Measurements from ENCODE around the gene NUDT3.

The NUDT3 gene

DNA sequence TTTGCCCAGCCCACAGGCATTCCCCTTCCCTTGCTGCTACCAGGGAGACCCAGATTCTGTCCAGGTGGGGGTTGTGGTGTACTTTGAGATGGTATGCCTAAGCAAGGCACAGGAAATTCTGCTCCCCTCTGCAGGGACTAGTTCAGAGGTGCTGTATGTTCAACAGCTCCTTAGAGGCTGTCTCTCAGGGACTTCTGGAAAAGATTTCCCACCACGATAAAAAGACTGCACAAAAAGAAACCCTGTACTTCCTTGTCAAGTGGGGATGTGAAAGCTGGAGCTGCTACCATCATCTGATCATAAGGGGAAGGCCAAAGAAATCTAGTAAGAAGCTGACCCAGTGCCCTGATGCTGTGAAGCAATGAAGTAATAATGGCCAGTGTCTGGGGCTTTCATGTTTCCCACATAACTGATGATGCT, 92.1 kb downstream of the NUDT3 start:
- ATAC-seq = no peak
- no peak for TF ChIP-seq TCF4 (CRISPR knock-in tag; IDR thresholded peaks at IDR 0.05; ENCODE audit: borderline replicate concordance)
- no peak for TF ChIP-seq OSR1 (CRISPR knock-in tag; IDR thresholded peaks at IDR 0.05)
- TF ChIP-seq ISL1 (CRISPR knock-in tag; IDR thresholded peaks at IDR 0.05) = no peak
- TF ChIP-seq BACH2 (CRISPR knock-in tag; IDR thresholded peaks at IDR 0.05; ENCODE audit: borderline replicate concordance) = no peak
- no peak for TF ChIP-seq CSDC2 (CRISPR knock-in tag; IDR thresholded peaks at IDR 0.05)
- TF ChIP-seq RARB (CRISPR knock-in tag; IDR thresholded peaks at IDR 0.05) = no peak
- no peak for TF ChIP-seq SNAI2 (CRISPR knock-in tag; IDR thresholded peaks at IDR 0.05)
- TF ChIP-seq PPARA (CRISPR knock-in tag; IDR thresholded peaks at IDR 0.05; ENCODE audit: borderline replicate concordance) = no peak
- TF ChIP-seq ARNTL (CRISPR knock-in tag; IDR thresholded peaks at IDR 0.05; ENCODE audit: borderline replicate concordance, low read depth) = no peak
- no peak for TF ChIP-seq GLIS3 (CRISPR knock-in tag; IDR thresholded peaks at IDR 0.05)
- no peak for TF ChIP-seq ZNF8 (CRISPR knock-in tag; IDR thresholded peaks at IDR 0.05)
- no peak for TF ChIP-seq ZFP30 (CRISPR knock-in tag; IDR thresholded peaks at IDR 0.05)
- TF ChIP-seq, protein P1, sequence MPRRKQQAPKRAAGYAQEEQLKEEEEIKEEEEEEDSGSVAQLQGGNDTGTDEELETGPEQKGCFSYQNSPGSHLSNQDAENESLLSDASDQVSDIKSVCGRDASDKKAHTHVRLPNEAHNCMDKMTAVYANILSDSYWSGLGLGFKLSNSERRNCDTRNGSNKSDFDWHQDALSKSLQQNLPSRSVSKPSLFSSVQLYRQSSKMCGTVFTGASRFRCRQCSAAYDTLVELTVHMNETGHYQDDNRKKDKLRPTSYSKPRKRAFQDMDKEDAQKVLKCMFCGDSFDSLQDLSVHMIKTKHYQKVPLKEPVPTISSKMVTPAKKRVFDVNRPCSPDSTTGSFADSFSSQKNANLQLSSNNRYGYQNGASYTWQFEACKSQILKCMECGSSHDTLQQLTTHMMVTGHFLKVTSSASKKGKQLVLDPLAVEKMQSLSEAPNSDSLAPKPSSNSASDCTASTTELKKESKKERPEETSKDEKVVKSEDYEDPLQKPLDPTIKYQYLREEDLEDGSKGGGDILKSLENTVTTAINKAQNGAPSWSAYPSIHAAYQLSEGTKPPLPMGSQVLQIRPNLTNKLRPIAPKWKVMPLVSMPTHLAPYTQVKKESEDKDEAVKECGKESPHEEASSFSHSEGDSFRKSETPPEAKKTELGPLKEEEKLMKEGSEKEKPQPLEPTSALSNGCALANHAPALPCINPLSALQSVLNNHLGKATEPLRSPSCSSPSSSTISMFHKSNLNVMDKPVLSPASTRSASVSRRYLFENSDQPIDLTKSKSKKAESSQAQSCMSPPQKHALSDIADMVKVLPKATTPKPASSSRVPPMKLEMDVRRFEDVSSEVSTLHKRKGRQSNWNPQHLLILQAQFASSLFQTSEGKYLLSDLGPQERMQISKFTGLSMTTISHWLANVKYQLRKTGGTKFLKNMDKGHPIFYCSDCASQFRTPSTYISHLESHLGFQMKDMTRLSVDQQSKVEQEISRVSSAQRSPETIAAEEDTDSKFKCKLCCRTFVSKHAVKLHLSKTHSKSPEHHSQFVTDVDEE (CRISPR knock-in tag; IDR thresholded peaks at IDR 0.05) = no peak
- TF ChIP-seq ESRRG (CRISPR knock-in tag; IDR thresholded peaks at IDR 0.05) = no peak

DNA sequence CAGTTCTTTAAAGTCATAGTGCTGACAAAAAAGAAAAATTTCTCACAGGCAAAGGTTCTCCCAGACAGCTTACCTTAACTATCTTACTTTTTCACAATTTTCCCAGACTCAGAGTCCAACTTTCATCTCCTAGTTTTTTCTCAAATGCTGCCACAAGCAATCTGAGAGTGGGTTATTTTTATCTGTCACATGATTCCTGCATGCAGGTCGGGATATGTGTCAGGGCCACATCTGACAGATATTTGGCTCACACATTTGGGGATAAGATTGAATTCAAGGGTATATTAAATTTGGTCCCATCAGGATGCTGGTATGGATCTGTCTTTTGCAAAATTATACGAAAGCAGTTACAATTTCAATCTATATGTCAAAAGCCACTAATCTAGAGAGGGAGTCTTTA, 93.5 kb downstream of the NUDT3 start:
- no peak for TF ChIP-seq PPARA (CRISPR knock-in tag; IDR thresholded peaks at IDR 0.05; ENCODE audit: borderline replicate concordance)
- TF ChIP-seq, protein P2, sequence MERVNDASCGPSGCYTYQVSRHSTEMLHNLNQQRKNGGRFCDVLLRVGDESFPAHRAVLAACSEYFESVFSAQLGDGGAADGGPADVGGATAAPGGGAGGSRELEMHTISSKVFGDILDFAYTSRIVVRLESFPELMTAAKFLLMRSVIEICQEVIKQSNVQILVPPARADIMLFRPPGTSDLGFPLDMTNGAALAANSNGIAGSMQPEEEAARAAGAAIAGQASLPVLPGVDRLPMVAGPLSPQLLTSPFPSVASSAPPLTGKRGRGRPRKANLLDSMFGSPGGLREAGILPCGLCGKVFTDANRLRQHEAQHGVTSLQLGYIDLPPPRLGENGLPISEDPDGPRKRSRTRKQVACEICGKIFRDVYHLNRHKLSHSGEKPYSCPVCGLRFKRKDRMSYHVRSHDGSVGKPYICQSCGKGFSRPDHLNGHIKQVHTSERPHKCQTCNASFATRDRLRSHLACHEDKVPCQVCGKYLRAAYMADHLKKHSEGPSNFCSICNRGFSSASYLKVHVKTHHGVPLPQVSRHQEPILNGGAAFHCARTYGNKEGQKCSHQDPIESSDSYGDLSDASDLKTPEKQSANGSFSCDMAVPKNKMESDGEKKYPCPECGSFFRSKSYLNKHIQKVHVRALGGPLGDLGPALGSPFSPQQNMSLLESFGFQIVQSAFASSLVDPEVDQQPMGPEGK (CRISPR knock-in tag; IDR thresholded peaks at IDR 0.05; ENCODE audit: borderline replicate concordance) = no peak
- TF ChIP-seq, protein P3, sequence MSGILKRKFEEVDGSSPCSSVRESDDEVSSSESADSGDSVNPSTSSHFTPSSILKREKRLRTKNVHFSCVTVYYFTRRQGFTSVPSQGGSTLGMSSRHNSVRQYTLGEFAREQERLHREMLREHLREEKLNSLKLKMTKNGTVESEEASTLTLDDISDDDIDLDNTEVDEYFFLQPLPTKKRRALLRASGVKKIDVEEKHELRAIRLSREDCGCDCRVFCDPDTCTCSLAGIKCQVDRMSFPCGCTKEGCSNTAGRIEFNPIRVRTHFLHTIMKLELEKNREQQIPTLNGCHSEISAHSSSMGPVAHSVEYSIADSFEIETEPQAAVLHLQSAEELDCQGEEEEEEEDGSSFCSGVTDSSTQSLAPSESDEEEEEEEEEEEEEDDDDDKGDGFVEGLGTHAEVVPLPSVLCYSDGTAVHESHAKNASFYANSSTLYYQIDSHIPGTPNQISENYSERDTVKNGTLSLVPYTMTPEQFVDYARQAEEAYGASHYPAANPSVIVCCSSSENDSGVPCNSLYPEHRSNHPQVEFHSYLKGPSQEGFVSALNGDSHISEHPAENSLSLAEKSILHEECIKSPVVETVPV (CRISPR knock-in tag; IDR thresholded peaks at IDR 0.05) = no peak
- TF ChIP-seq, protein P4, sequence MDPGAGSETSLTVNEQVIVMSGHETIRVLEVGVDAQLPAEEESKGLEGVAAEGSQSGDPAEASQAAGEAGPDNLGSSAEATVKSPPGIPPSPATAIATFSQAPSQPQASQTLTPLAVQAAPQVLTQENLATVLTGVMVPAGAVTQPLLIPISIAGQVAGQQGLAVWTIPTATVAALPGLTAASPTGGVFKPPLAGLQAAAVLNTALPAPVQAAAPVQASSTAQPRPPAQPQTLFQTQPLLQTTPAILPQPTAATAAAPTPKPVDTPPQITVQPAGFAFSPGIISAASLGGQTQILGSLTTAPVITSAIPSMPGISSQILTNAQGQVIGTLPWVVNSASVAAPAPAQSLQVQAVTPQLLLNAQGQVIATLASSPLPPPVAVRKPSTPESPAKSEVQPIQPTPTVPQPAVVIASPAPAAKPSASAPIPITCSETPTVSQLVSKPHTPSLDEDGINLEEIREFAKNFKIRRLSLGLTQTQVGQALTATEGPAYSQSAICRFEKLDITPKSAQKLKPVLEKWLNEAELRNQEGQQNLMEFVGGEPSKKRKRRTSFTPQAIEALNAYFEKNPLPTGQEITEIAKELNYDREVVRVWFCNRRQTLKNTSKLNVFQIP (CRISPR knock-in tag; IDR thresholded peaks at IDR 0.05; ENCODE audit: borderline replicate concordance, low read depth) = no peak
- TF ChIP-seq ZFP3 (CRISPR knock-in tag; IDR thresholded peaks at IDR 0.05) = no peak
- no peak for TF ChIP-seq ARNTL (CRISPR knock-in tag; IDR thresholded peaks at IDR 0.05; ENCODE audit: borderline replicate concordance, low read depth)
- no peak for TF ChIP-seq ESRRG (CRISPR knock-in tag; IDR thresholded peaks at IDR 0.05)
- TF ChIP-seq, protein P1 (CRISPR knock-in tag; IDR thresholded peaks at IDR 0.05) = no peak
- no peak for TF ChIP-seq CSDC2 (CRISPR knock-in tag; IDR thresholded peaks at IDR 0.05)
- TF ChIP-seq ISL1 (CRISPR knock-in tag; IDR thresholded peaks at IDR 0.05) = no peak
- TF ChIP-seq, protein P5, sequence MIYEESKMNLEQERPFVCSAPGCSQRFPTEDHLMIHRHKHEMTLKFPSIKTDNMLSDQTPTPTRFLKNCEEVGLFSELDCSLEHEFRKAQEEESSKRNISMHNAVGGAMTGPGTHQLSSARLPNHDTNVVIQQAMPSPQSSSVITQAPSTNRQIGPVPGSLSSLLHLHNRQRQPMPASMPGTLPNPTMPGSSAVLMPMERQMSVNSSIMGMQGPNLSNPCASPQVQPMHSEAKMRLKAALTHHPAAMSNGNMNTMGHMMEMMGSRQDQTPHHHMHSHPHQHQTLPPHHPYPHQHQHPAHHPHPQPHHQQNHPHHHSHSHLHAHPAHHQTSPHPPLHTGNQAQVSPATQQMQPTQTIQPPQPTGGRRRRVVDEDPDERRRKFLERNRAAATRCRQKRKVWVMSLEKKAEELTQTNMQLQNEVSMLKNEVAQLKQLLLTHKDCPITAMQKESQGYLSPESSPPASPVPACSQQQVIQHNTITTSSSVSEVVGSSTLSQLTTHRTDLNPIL (CRISPR knock-in tag; IDR thresholded peaks at IDR 0.05; ENCODE audit: low read depth) = no peak
- no peak for TF ChIP-seq TCF4 (CRISPR knock-in tag; IDR thresholded peaks at IDR 0.05; ENCODE audit: borderline replicate concordance)
- TF ChIP-seq ZNF70 (CRISPR knock-in tag; IDR thresholded peaks at IDR 0.05) = no peak
- no peak for TF ChIP-seq ZNF8 (CRISPR knock-in tag; IDR thresholded peaks at IDR 0.05)
- TF ChIP-seq ZNF565 (CRISPR knock-in tag; conservative IDR thresholded peaks at IDR 0.05; ENCODE audit: low read depth) = no peak
- TF ChIP-seq ZFP30 (CRISPR knock-in tag; IDR thresholded peaks at IDR 0.05) = no peak
- no peak for TF ChIP-seq GLIS3 (CRISPR knock-in tag; IDR thresholded peaks at IDR 0.05)
- no peak for TF ChIP-seq OSR1 (CRISPR knock-in tag; IDR thresholded peaks at IDR 0.05)
- TF ChIP-seq SNAI2 (CRISPR knock-in tag; IDR thresholded peaks at IDR 0.05) = no peak
- TF ChIP-seq BACH2 (CRISPR knock-in tag; IDR thresholded peaks at IDR 0.05; ENCODE audit: borderline replicate concordance) = no peak

More for the DNA sequence above, 93.5 kb downstream of the NUDT3 start:
- ATAC-seq = no peak

All from SK-N-SH treated with all-trans-retinoic acid at 6 μM for 48 hours (cell line).